GM12892 (cell line): ENCODE data around the gene TBC1D22A.

Experiments used
- POLR2A ChIP-seq: IDR thresholded peaks from 2 replicates; pipeline ENCODE4 v1.6.1; 2011; ENCODE audit warnings: low read depth, low read length, control low read depth
- POLR2AphosphoS5 ChIP-seq: IDR thresholded peaks from 2 replicates; pipeline ENCODE4 v1.6.1; 2011; ENCODE audit warnings: low read depth, low read length, control low read depth
- TAF1 ChIP-seq: IDR thresholded peaks from 2 replicates; pipeline ENCODE4 v1.6.1; 2011; ENCODE audit warnings: low read depth, mild to moderate bottlenecking, control low read depth, low read length, borderline replicate concordance

- TF ChIP-seq POLR2A (no peak), POLR2AphosphoS5 (no peak), TAF1 (no peak)
Observed at GRCh38 chr22:46774980-46775849, 12.8 kb downstream of the TBC1D22A start.
